Activated CD8-positive, alpha-beta memory T cell treated with anti-CD3 and anti-CD28 coated beads, Interleukin-2, amount 50 U/mL, for 4 hours (primary cell): ENCODE results near the gene NDUFS5.
"Not testable (repeated sequence)": the region's sequence is repeated elsewhere in the genome, so short reads cannot be mapped to it uniquely, and the experiment has no call there.

Experiments used
- DNase-seq: peaks from one replicate; pipeline ENCODE4 v3.0.0-alpha.2; 2020

NDUFS5 gene

GRCh38 chr1:39026051-39026865 lies at the start of gene NDUFS5:
NDUFS5 (plus strand) TSS chr1:39026350; CDS start chr1:39028725, 2,375 bp downstream.
- DNase-seq = peak; percentile 80

- DNase-seq = peak; percentile 55
These were observed 48.5 kb upstream of the NDUFS5 start for GRCh38 chr1:38977399-38978244.

GRCh38 chr1:38978245-38978542 lies 48.0 kb upstream of the NDUFS5 start:
- DNase-seq = not testable (repeated sequence)

GRCh38 chr1:38979380-38979779 lies 46.8 kb upstream of the NDUFS5 start:
- not testable (repeated sequence) for DNase-seq

GRCh38 chr1:38989979-38990378 lies 36.2 kb upstream of the NDUFS5 start:
- DNase-seq = no peak

GRCh38 chr1:38990386-38990737 lies 35.8 kb upstream of the NDUFS5 start:
- no peak for DNase-seq

GRCh38 chr1:38990738-38991637 lies 35.2 kb upstream of the NDUFS5 start, which contains the start of gene AKIRIN1:
AKIRIN1 (plus strand) TSS chr1:38991276; CDS start chr1:38991381, 105 bp downstream.
- peak; percentile 97 for DNase-seq

GRCh38 chr1:38991638-38992411 lies 34.3 kb upstream of the NDUFS5 start:
- no peak for DNase-seq

- DNase-seq = no peak
These were observed 33.6 kb upstream of the NDUFS5 start for GRCh38 chr1:38992412-38993111.

GRCh38 chr1:38994196-38994595 lies 32.0 kb upstream of the NDUFS5 start:
- DNase-seq = no peak

GRCh38 chr1:38997034-38997900 lies 28.9 kb upstream of the NDUFS5 start:
- DNase-seq = no peak

GRCh38 chr1:38997901-38998190 lies 28.3 kb upstream of the NDUFS5 start:
- no peak for DNase-seq

GRCh38 chr1:39001516-39002421 lies 24.4 kb upstream of the NDUFS5 start:
- DNase-seq = no peak

- no peak for DNase-seq
These were observed 22.9 kb upstream of the NDUFS5 start for GRCh38 chr1:39003281-39003680.

- no peak for DNase-seq
These were observed 22.4 kb upstream of the NDUFS5 start for GRCh38 chr1:39003794-39004193.

GRCh38 chr1:39006287-39006686 lies 19.9 kb upstream of the NDUFS5 start:
- DNase-seq = no peak

- DNase-seq = no peak
These were observed 19.2 kb upstream of the NDUFS5 start for GRCh38 chr1:39006726-39007645.

GRCh38 chr1:39014956-39015355 lies 11.2 kb upstream of the NDUFS5 start:
- DNase-seq = not testable (repeated sequence)
